IgD-negative memory B cell (primary cell): Measurements from ENCODE around the gene PARVB. TPM values are rescaled to one million over a fixed set of nuclear protein-coding genes. Genes with fewer than 3 reads are reported as not detected.

Experiments
- H3K27ac Mint-ChIP-seq, 3 donors: one replicate each; pipeline ENCODE4 v1.8.0; 2020 to 2022; ENCODE audit warnings: mild to moderate bottlenecking in 3 of 3, mixed read lengths in 3 of 3, moderate library complexity in 1 of 3
- H3K27me3 Mint-ChIP-seq: one replicate; pipeline ENCODE4 v1.8.0; 2021; ENCODE audit warnings: mixed read lengths
- H3K36me3 Mint-ChIP-seq: one replicate; pipeline ENCODE4 v1.8.0; 2020; ENCODE audit warnings: mild to moderate bottlenecking, mixed read lengths
- H3K4me1 Mint-ChIP-seq, 3 donors: one replicate each; pipeline ENCODE4 v1.8.0; 2020 to 2022; ENCODE audit warnings: mixed read lengths in 3 of 3, mild to moderate bottlenecking in 1 of 3
- H3K4me3 Mint-ChIP-seq, 4 donors: one replicate each; pipeline ENCODE4 v1.8.0; 2020 to 2022; ENCODE audit warnings: mild to moderate bottlenecking in 4 of 4, mixed read lengths in 4 of 4, moderate library complexity in 3 of 4
- H3K9me3 Mint-ChIP-seq, 3 donors: one replicate each; pipeline ENCODE4 v1.8.0; 2020 to 2021; ENCODE audit warnings: mixed read lengths in 3 of 3, mild to moderate bottlenecking in 1 of 3
- polyA plus RNA-seq: library from polyadenylated mRNA; unstranded; fragments of 300-500 nt; fragmentation: Illumina TruSeq; gene quantifications from one replicate; pipeline ENCODE4 v1.2.3, GENCODE V29; 2021

The PARVB gene
- polyA plus RNA-seq, 1 donor from 2014 or later, result 22.8 TPM

- Mint-ChIP-seq H3K27ac (peak overlapping the region in 2 of 3 donors; percentile 84 to 95), H3K36me3 (peaks cover 5% of the 10 kb centered on the region), H3K4me1 (peaks cover 23 to 36% (median 24%) of the 10 kb centered on the region in 3 donors), H3K4me3 (peak overlapping the region in 2 of 4 donors; percentile 48 to 58), H3K27me3 (no peaks in the 10 kb centered on the region), H3K9me3 (no peaks in the 10 kb centered on the region)
Measured at GRCh38 chr22:44070029-44070428, 45.9 kb downstream of the PARVB start.

GRCh38 chr22:44071781-44072326, 47.8 kb downstream of the PARVB start:
- Mint-ChIP-seq H3K27me3 (no peaks in the 10 kb centered on the region), H3K27ac (peak overlapping the region in 2 of 3 donors; percentile 64 to 66), H3K9me3 (no peaks in the 10 kb centered on the region), H3K36me3 (peaks cover 5% of the 10 kb centered on the region), H3K4me3 (no peak overlapping the region), H3K4me1 (peaks cover 17 to 27% (median 20%) of the 10 kb centered on the region in 3 donors)

- Mint-ChIP-seq H3K27me3 (no peaks in the 10 kb centered on the region), H3K27ac (peak overlapping the region in 1 of 3 donors; percentile 50), H3K4me1 (peaks cover 4 to 7% (median 5%) of the 10 kb centered on the region in 3 donors), H3K36me3 (peaks cover 5% of the 10 kb centered on the region), H3K9me3 (no peaks in the 10 kb centered on the region), H3K4me3 (no peak overlapping the region)
Measured at GRCh38 chr22:44074337-44074984, 50.4 kb downstream of the PARVB start.

- H3K27ac Mint-ChIP-seq, result no peak overlapping the region
- no peaks in the 10 kb centered on the region for H3K27me3 Mint-ChIP-seq
- H3K36me3 Mint-ChIP-seq, result peaks cover 5% of the 10 kb centered on the region
- no peaks in the 10 kb centered on the region for H3K9me3 Mint-ChIP-seq
- no peak overlapping the region for H3K4me3 Mint-ChIP-seq
- peaks cover 4 to 5% (median 4%) of the 10 kb centered on the region in 3 donors for H3K4me1 Mint-ChIP-seq
Measured at GRCh38 chr22:44075022-44075421, 50.9 kb downstream of the PARVB start.

- H3K4me1 Mint-ChIP-seq, result peaks cover 0 to 4% (median 2%) of the 10 kb centered on the region in 3 donors
- H3K27me3 Mint-ChIP-seq, result no peaks in the 10 kb centered on the region
- peaks cover 2% of the 10 kb centered on the region for H3K36me3 Mint-ChIP-seq
- H3K9me3 Mint-ChIP-seq, result no peaks in the 10 kb centered on the region
- no peak overlapping the region for H3K27ac Mint-ChIP-seq
- H3K4me3 Mint-ChIP-seq, result no peak overlapping the region
Measured at GRCh38 chr22:44075670-44076069, 51.6 kb downstream of the PARVB start.

GRCh38 chr22:44076825-44077224, 52.7 kb downstream of the PARVB start:
- Mint-ChIP-seq H3K27me3 (no peaks in the 10 kb centered on the region), H3K27ac (peak overlapping the region in 1 of 3 donors; percentile 13), H3K4me3 (no peak overlapping the region), H3K36me3 (peaks cover 2% of the 10 kb centered on the region), H3K4me1 (peaks cover 0 to 2% (median 0%) of the 10 kb centered on the region in 3 donors), H3K9me3 (no peaks in the 10 kb centered on the region)

GRCh38 chr22:44080936-44081861, 57.1 kb downstream of the PARVB start:
- Mint-ChIP-seq H3K36me3 (peaks cover 4% of the 10 kb centered on the region), H3K27ac (no peak overlapping the region), H3K4me1 (peaks cover 2 to 5% (median 4%) of the 10 kb centered on the region in 3 donors), H3K9me3 (no peaks in the 10 kb centered on the region), H3K27me3 (no peaks in the 10 kb centered on the region), H3K4me3 (no peak overlapping the region)

- Mint-ChIP-seq H3K36me3 (peaks cover 4% of the 10 kb centered on the region), H3K9me3 (no peaks in the 10 kb centered on the region), H3K27me3 (no peaks in the 10 kb centered on the region), H3K27ac (no peak overlapping the region), H3K4me3 (no peak overlapping the region), H3K4me1 (peaks cover 2 to 4% (median 3%) of the 10 kb centered on the region in 3 donors)
Measured at GRCh38 chr22:44082801-44083200, 58.7 kb downstream of the PARVB start.

- no peaks in the 10 kb centered on the region for H3K27me3 Mint-ChIP-seq
- H3K36me3 Mint-ChIP-seq, result peaks cover 4% of the 10 kb centered on the region
- H3K9me3 Mint-ChIP-seq, result no peaks in the 10 kb centered on the region
- H3K4me1 Mint-ChIP-seq, result peaks cover 2 to 4% (median 3%) of the 10 kb centered on the region in 3 donors
- H3K4me3 Mint-ChIP-seq, result no peak overlapping the region
- no peak overlapping the region for H3K27ac Mint-ChIP-seq
Measured at GRCh38 chr22:44084044-44084772, 60.1 kb downstream of the PARVB start.

- no peaks in the 10 kb centered on the region for H3K27me3 Mint-ChIP-seq
- H3K27ac Mint-ChIP-seq, result peak overlapping the region in 2 of 3 donors; percentile 15 to 60
- H3K36me3 Mint-ChIP-seq, result peaks cover 4% of the 10 kb centered on the region
- no peaks in the 10 kb centered on the region for H3K9me3 Mint-ChIP-seq
- H3K4me1 Mint-ChIP-seq, result peaks cover 2 to 4% (median 3%) of the 10 kb centered on the region in 3 donors
- H3K4me3 Mint-ChIP-seq, result no peak overlapping the region
Measured at GRCh38 chr22:44085743-44086270, 61.7 kb downstream of the PARVB start.

GRCh38 chr22:44086271-44087088, 62.4 kb downstream of the PARVB start:
- Mint-ChIP-seq H3K36me3 (peaks cover 6% of the 10 kb centered on the region), H3K9me3 (no peaks in the 10 kb centered on the region), H3K4me3 (no peak overlapping the region), H3K27ac (peak overlapping the region in 1 of 3 donors; percentile 60), H3K4me1 (peaks cover 3 to 5% (median 4%) of the 10 kb centered on the region in 3 donors), H3K27me3 (no peaks in the 10 kb centered on the region)

- Mint-ChIP-seq H3K27ac (no peak overlapping the region), H3K36me3 (peaks cover 6% of the 10 kb centered on the region), H3K27me3 (no peaks in the 10 kb centered on the region), H3K4me1 (peaks cover 3 to 5% (median 4%) of the 10 kb centered on the region in 3 donors), H3K4me3 (no peak overlapping the region), H3K9me3 (no peaks in the 10 kb centered on the region)
Measured at GRCh38 chr22:44087089-44087430, 63.0 kb downstream of the PARVB start.

- no peaks in the 10 kb centered on the region for H3K27me3 Mint-ChIP-seq
- peak overlapping the region in 1 of 4 donors; percentile 31 for H3K4me3 Mint-ChIP-seq
- peaks cover 3 to 5% (median 4%) of the 10 kb centered on the region in 3 donors for H3K4me1 Mint-ChIP-seq
- H3K27ac Mint-ChIP-seq, result no peak overlapping the region
- H3K36me3 Mint-ChIP-seq, result peaks cover 5% of the 10 kb centered on the region
- H3K9me3 Mint-ChIP-seq, result no peaks in the 10 kb centered on the region
Measured at GRCh38 chr22:44088976-44089570, 65.0 kb downstream of the PARVB start.
